AG10803 (cell line): ENCODE data around the gene SPC24.
"Not testable (repeated sequence)": the region's sequence is repeated elsewhere in the genome, so short reads cannot be mapped to it uniquely, and the experiment has no call there.

Source experiments
- DNase-seq: peaks from one replicate; pipeline ENCODE4 v3.0.0; 2010; ENCODE audit warnings: low read depth
- H3K4me3 ChIP-seq: 2 replicates; pipeline ENCODE4 v1.5.1; 2011; ENCODE audit warnings: mild to moderate bottlenecking, low read length, control low read depth
- TF ChIP-seq, protein P1 (sequence below): conservative IDR thresholded peaks from 2 replicates; pipeline ENCODE4 v1.5.1; 2011; ENCODE audit warnings: mild to moderate bottlenecking, low read length, control low read depth, inconsistent platforms

SPC24 gene

DNA sequence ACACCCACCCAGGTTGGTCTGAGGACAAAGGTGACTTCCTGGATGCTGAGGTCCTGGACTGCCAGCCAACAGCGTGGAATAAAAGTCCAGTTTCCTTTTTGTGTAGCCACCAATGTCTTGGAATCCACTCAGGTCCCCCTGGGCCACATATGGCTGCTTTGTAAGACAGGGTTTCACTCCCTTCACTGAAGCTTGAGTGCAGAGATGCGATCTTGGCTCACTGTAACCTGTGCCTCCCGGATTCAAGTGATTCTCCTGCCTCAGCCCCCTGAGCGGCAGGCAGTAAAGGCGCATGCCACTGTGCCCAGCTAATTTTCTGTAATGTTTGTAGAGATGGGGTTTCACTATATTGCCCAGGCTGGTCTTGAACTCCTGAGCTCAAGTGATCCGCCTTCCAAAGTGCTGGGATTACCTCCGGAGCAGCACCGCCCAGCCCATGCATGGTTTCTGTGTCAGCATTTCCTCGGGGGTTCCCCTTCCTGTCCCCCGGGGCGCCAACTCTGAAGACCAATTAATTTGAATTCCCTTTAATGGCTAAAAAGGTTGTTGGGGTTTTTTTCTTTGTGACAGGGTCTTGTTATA is 24.2 kb upstream of the SPC24 start:
- H3K4me3 ChIP-seq = no peak overlapping the region
- no peak for DNase-seq
- TF ChIP-seq, protein P1, sequence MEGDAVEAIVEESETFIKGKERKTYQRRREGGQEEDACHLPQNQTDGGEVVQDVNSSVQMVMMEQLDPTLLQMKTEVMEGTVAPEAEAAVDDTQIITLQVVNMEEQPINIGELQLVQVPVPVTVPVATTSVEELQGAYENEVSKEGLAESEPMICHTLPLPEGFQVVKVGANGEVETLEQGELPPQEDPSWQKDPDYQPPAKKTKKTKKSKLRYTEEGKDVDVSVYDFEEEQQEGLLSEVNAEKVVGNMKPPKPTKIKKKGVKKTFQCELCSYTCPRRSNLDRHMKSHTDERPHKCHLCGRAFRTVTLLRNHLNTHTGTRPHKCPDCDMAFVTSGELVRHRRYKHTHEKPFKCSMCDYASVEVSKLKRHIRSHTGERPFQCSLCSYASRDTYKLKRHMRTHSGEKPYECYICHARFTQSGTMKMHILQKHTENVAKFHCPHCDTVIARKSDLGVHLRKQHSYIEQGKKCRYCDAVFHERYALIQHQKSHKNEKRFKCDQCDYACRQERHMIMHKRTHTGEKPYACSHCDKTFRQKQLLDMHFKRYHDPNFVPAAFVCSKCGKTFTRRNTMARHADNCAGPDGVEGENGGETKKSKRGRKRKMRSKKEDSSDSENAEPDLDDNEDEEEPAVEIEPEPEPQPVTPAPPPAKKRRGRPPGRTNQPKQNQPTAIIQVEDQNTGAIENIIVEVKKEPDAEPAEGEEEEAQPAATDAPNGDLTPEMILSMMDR = no peak

DNA sequence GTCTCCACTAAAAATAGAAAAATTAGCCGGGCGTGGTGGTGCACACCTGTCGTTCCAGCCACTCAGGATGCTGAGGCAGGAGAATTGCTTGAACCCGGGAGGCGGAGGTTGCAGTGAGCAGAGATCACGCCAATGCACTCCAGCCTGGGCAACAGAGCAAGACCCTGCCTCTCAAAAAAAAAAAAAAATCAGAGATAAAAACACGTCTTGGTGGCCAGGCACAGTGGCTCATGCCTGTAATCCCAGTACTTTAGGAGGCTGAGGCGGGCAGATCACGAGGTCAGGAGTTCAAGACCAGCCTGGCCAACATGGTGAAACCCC is 23.5 kb upstream of the SPC24 start:
- DNase-seq, H3K4me3 ChIP-seq: not testable (repeated sequence)

DNA sequence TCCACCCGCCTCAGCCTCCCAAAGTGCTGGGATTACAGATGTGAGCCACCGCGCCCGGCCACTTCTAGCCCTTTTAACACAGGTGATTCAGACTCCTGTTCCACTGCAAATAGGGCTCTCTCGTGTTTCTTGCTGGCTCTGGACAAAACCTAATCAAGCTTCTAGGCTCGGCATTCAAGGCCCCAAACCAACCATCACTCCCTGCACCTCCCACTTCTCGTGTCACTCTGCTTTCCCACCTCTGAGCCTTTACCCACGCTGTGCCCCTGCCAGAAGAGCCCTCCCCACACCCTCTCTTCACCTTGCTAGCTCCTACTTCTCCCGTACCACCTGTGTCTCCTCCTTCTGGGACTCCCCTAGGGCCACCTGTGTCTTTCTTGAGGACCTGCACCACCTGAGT is 22.0 kb upstream of the SPC24 start:
- no peak for DNase-seq
- TF ChIP-seq, protein P1 = no peak
- no peak overlapping the region for H3K4me3 ChIP-seq

DNA sequence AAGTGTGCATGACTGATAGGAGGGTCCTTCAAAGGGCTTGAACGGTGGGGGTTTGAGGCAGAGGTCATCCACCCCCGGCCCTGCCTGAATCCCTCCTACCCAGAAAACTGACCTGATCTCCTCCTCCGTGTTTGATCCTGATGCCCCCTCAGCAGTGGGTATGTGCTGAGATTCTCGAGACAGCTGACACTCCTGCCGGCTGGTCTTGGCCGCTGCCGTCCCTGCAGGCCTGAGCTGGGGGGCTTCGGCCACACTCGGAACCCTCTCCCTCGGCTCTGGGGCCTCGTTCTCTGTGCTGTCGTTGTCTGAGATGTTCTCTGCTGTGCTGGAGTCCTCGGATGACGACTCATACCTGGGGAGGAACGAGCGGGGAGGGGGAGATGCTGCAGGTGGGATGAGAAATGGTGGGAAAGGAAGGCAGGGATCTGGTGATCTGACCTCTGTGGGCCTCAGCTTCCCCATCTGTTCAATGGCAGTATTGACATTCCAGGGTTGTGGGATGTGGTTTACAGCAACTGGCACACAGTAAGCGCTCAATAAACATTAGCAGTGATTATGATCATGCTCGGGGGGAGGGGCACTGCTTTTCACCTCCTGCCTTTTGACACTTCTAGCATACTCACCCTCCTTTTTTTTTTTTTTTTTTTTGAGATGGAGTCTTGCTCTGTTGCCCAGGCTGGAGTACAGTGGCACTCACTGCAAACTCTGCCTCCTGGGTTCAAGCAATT is 21.0 kb upstream of the SPC24 start:
- no peak for DNase-seq
- TF ChIP-seq, protein P1 = no peak
- H3K4me3 ChIP-seq = no peak overlapping the region

DNA sequence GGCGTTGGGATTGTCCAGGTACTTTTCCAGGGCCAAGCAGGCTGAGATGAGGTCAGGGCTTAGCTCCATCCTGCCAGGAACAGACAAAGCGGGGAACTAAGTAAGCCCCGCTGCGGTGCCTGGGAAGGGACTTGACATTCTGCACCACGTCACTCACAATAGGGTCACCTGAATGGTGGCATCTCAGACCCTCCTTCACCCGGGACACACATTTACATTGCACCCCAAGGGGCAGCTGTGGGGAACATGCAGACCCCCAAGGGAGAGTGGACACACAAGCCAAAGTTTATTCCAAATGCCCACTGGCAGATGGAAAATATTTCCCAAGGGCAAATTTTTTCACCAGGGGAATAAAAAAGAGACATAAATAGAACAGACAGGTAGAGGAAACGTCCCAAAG is 20.3 kb upstream of the SPC24 start:
- no peak overlapping the region for H3K4me3 ChIP-seq
- TF ChIP-seq, protein P1 = no peak
- DNase-seq = no peak

DNA sequence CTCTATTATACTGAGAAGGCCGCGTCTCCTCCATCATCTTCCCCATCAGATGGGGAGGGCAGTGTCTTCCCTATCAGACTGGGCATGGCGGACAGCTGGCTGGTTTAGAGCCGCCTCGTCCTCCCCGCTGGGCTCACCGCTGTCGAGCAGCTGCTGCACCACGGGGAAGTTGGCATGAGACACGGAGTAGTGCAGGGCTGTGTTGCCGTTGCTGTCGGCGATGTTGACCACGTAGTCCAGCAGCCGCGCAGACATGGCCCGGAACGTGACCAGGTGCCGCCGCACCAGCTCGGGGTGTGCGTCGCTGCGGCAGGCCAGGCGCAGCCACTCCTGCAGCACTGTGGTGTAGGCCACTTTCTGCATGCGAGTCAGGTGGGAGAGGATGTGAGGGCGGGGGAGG is 18.8 kb upstream of the SPC24 start:
- DNase-seq = no peak
- TF ChIP-seq, protein P1 = no peak
- no peak overlapping the region for H3K4me3 ChIP-seq

DNA sequence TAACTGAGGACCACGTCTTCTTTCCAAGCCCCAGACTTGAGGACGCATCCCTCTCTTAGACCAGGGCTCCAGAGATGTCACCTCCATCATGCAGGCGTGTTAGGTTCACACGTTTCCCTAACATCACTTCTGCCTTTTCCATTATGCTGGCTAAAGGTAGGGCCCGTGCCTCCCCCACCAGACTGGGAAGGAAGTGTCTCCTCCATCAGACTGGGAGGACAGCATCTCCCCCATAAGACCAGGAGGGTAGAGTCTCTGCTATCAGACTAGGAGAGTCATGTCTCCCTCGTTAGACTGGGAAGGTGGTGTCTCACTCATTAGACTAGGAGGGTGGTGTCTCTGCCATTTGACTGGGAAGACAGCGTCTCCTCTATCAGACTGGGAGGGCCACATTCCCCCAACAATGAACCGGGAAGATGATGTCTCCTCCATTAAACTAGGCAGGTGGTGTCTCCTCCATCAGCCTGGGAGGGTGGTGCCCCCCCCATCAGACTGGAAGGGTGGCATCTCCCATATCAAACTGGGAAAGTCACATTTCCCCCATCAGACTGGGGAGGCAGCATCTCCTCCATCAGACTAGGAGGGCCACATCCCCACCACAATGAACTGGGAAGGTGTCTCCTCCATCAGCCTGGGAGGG is 18.1 kb upstream of the SPC24 start:
- DNase-seq = no peak
- H3K4me3 ChIP-seq = no peak overlapping the region
- TF ChIP-seq, protein P1 = no peak
